ENCODE measurements around the gene EAF1. TPM values are rescaled to one million over a fixed set of nuclear protein-coding genes. Genes with fewer than 3 reads are reported as not detected.
"Not testable (repeated sequence)": the region's sequence is repeated elsewhere in the genome, so short reads cannot be mapped to it uniquely, and the experiment has no call there.

EAF1 gene
- total RNA-seq, 1 donor from 2014 or later, result 13.4 TPM

- no peak for DNase-seq (ENCODE audit: low read depth in 2 of 2)
These were observed 24.1 kb downstream of the EAF1 start for GRCh38 chr3:15451216-15452113.

GRCh38 chr3:15452156-15452555 lies 24.8 kb downstream of the EAF1 start:
- DNase-seq (ENCODE audit: low read depth in 2 of 2), result no peak

- no peak for DNase-seq (ENCODE audit: low read depth in 2 of 2)
These were observed 25.6 kb downstream of the EAF1 start for GRCh38 chr3:15452961-15453360.

- no peak for DNase-seq (ENCODE audit: low read depth in 2 of 2)
These were observed 26.1 kb downstream of the EAF1 start for GRCh38 chr3:15453501-15453900.

DNA sequence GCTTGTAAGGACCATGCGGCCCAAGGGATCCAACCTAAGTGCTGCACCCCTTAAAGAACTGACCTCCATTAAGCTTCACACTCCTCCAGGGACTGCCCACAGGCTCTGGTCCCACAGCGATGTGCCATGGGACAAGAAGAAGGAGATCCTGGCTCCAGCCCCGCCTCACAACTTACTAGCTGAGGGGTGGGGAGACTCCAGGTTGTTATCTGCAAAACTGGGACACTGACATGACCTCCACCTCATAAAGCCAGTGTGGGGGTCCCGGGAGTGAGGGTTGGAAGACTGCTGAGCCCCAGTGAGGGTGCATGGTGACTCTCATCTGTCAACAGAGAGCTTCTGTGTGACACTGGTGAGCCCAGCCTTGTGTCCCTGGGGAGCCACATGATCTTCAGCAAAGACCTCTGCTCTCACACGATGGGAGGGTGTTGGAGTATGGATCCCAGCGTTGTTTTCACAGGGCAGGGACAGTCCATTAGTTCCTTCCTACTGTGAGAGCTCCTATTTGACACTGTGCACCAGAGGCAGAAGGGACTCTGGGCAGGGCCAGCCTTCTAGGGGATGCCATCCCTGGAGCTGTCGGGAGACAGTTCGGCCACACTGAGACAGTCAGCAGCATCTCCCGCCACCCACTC lies 26.7 kb downstream of the EAF1 start:
- no peak for DNase-seq (ENCODE audit: low read depth in 2 of 2)

- DNase-seq (ENCODE audit: low read depth in 2 of 2), result no peak
These were observed 27.6 kb downstream of the EAF1 start for GRCh38 chr3:15454965-15455364.

GRCh38 chr3:15455756-15456155 lies 28.4 kb downstream of the EAF1 start:
- DNase-seq (ENCODE audit: low read depth in 2 of 2), result no peak

DNA sequence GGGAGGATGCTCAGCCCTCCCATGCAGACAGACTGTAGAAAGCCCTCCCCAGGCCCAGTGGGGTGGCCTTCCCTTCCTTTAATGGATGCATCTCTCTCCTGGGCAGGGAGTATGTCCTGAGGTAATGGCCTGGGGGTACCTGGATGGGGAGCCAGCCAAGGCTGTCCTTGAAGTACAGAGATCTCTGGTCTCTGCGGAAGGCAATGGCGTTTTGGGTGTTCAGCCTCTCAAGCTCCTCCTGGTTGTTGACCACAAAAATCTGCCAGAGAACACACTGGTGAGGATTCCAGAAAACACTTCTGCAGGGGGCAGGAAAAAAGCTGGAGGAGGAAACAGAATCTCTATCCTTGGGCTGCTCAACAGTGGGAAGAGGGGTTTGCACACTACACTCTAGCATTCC lies 28.9 kb downstream of the EAF1 start:
- no peak for DNase-seq (ENCODE audit: low read depth in 2 of 2)

GRCh38 chr3:15456915-15457314 lies 29.5 kb downstream of the EAF1 start:
- not testable (repeated sequence) for DNase-seq (ENCODE audit: low read depth in 2 of 2)

DNA sequence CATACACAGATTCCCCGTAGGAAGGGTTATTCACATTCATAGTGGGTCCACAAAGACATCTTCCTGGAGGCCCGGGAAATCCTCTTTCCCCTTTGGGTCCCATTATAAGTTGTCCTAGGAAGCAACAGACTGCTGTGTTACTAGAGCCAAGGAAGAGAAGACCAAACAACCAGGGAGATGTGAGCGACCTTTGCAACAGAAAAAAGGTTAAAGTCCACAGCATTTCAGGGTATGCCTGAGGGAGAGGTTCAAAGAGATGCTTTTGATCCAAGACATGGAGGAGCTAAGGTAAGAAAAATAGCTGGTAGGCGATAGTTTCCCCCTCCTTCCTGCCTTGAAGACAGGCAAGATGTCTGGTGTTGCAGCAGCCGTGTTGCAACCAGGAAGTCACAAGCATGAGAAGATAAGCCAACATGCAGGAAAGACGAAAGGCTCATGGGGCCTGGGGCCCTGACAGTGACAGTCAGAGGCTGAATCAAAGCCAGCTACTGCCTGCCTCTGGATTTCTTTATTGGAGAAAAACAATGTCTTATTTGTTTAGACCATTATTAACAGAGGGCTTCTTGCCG lies 30.9 kb downstream of the EAF1 start:
- no peak for DNase-seq (ENCODE audit: low read depth in 2 of 2)

GRCh38 chr3:15460891-15461531 lies 33.6 kb downstream of the EAF1 start:
- DNase-seq (ENCODE audit: low read depth in 2 of 2), result no peak

DNA sequence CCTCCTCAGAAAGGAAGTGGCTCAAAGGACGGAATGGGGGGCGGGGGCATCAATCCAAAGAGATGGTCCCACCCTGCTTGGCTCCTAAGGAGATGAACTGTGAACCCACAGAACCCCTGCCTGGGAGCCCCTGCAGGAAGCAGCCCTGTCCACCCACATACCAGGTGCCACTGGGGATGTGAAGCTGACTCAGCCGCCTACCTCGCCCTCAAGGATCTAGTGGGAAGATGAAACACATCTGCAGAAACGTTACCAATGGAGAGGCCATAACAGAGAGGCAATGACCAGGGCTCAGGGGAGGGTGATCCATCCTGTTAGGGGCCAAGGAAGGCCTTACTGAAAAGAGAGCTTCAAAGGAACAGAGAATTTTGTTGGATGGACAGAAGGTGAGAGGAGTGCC lies 35.1 kb downstream of the EAF1 start:
- no peak for DNase-seq (ENCODE audit: low read depth in 2 of 2)

DNA sequence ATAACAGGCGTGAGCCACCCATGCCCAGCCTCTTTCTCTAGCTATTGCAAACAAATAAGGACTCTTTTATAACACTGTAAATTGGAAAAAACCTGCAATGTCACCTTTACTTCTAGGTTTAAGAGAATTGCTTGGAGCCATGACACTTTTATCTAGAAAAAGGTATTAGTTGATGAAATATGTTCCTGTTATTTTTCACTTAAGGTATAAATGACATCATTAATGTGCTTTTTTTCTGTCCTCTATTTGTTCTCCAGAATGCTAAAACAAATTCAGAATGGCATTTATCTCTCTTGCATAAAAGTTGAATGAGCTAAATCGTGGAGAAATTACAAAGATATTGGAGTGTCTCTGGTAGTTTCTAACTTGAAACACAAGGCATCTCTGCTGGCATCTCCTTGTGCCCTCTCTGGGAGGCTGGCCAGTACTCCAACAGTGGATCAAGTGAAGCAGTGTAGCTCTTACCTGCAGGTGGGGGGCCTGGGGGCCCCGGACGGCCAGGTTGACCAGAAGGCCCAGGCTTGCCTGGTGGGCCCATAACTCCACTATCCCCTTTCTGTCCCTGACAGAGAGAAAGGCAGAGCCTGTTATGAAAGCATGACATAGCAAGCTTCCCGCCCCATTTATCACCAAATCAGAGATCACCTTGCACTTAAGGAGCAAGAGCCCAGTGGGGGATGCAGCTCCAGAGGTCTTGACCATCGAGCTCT lies 38.6 kb downstream of the EAF1 start:
- DNase-seq (ENCODE audit: low read depth in 2 of 2), result no peak

DNA sequence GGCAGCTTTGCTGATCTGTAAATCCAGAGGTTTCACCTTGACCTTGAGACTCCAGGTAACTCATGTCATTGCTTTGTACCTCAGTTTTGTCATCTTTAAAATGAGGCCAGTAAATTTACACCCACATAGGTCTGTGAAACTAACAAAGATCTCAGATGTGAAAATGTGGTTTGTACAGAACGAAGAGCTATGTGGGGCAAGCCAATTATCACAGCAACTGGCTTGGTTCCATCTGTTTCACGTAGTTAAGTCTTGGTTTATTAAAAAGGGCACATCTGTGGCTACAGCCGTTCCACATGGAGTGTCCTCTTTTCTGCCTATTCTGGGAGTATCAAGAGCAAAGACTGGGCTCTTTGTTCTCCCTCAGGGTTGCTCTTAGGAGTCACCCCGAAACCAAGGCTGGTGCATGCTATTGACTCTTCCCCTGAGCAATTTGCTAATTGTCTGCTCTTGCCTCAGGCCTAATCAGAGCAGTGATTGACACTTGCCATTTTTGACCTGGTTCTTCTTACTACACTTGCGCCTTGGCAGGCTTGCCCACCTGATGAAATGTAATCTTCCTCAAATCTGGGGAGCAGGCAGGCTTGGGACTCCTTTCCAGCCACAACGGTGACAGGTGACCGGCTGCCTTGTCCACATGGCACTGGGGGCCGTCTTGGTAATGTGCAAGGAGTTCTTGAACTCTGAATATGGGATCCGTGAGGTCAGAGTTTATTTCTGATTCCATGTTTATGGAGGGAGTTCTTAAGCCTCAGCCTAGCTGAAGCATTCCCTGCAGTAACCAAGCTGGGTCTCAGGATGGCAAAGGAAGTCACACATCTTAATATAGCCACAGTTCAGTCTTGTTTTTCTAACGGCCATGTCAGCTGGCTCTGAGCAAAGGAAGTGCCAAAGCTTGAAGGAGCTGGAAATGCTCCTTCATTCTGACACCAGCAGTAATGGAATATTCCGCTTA lies 40.1 kb downstream of the EAF1 start:
- DNase-seq (ENCODE audit: low read depth in 2 of 2), result no peak

DNA sequence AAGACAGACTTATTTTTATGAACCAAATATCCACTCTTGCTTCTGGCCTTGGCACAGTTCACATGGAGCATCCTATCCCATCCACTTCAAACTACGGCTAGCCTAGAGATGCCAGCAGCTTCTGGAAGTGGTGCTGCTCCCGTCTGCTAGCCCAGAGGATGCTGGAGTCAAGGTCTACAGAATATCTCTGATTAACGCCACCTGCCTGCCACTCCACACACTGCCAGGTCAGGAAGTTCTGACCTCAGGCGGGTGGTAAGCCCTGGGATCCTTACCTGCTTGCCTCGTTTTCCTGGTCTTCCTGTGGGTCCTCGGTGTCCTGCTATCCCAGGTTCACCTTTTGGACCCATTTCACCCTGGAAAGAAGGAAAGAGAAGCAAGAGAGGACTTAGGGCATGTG lies 42.9 kb downstream of the EAF1 start:
- DNase-seq (ENCODE audit: low read depth in 2 of 2), result no peak

DNA sequence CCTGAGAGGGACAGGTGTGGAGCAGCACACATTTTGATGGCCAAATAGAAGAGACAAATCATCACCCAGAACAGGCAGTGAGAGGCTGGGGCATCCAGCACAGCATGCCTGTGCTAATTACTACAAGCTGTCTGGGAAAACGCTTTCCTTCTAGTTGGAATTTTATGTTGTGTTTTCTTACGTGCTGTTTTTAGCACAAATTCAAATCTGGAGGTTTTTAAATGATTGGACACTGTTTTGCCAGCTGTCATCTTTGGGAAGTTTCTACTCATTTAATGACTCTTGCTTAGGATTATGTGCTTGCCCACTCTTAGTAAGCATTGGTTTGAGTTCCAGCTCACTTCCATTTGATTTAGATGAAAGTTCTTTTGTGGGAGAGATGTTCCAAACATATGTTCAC lies 43.5 kb downstream of the EAF1 start:
- no peak for DNase-seq (ENCODE audit: low read depth in 2 of 2)

GRCh38 chr3:15471861-15472260 lies 44.5 kb downstream of the EAF1 start:
- no peak for DNase-seq (ENCODE audit: low read depth in 2 of 2)

GRCh38 chr3:15475161-15475560 lies 47.8 kb downstream of the EAF1 start:
- no peak for DNase-seq (ENCODE audit: low read depth in 2 of 2)

DNA sequence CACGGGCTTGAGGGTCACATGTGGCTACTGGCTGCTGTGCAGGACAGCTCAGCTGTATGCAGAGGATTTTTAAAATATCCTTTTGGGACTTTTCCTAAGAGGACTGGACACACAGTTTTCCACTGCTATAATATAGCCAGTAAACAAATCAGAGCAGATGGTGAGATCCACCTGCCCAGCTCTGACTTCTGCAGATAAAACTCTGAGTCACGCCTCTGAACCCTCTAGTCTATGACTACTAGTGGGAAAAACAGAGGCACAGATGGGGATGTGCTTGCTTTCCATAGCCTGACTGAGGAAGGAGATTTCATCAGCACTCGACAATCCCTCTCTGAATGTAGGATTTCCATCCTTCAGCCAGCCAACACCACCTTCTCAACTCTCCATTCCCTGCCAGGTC lies 49.0 kb downstream of the EAF1 start:
- no peak for DNase-seq (ENCODE audit: low read depth in 2 of 2)

DNA sequence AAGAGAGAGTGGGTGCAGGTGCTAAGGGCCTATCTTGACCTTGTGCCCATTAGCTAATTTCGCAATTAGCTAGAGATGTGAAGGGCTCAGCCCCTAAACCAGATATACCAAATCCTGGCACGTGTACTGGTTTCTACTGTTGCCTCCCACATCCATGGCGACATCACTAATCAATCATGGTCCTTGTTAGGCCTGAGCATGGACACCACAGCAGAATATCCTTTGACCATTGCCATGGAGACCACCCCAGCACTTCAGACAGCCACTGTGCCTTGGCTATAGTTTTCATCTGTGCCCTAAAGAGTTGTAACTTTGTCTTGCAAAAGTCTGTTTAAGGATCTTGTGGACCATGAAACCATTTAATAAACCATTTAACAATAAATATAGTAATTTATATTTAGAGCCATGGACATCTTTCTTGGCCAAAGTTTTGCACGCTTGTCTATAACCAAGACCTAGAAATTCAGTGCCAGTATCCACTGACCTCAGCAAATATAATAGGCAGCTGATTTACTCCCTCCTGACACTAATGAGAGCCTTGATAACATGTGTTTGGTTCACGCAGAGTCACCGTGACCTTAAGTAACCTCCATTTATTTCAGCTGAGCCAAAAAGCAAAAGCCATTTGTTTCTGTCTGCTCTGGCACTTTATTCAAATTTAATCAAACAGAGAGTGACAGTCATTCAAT lies 50.7 kb downstream of the EAF1 start:
- DNase-seq (ENCODE audit: low read depth in 2 of 2), result no peak

Data from dermis microvascular lymphatic vessel endothelial cell (primary cell).